ENCODE measurements around the gene NCOR1.

DNA sequence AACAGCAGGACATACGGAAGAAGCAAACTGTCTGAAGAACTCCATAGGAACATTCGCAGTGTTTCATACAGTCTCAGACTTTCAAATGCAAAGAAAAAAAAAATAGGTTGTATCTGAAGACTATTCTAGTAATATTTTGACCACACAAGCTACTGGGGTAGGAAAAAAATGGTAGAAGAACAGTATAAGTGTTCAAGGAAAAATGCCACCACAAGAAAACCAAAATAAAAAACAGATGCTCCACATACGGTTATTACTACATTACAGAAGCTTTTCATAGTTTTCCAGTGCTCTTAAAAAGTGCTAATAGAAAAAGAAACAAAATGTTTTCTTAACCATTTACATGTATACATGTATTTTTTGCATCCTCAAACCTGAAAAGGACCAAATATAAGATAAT lies 3.7 kb downstream of the NCOR1 start:
- TF ChIP-seq EP300 (IDR thresholded peaks at IDR 0.05), result no peak
- TF ChIP-seq, protein P1, sequence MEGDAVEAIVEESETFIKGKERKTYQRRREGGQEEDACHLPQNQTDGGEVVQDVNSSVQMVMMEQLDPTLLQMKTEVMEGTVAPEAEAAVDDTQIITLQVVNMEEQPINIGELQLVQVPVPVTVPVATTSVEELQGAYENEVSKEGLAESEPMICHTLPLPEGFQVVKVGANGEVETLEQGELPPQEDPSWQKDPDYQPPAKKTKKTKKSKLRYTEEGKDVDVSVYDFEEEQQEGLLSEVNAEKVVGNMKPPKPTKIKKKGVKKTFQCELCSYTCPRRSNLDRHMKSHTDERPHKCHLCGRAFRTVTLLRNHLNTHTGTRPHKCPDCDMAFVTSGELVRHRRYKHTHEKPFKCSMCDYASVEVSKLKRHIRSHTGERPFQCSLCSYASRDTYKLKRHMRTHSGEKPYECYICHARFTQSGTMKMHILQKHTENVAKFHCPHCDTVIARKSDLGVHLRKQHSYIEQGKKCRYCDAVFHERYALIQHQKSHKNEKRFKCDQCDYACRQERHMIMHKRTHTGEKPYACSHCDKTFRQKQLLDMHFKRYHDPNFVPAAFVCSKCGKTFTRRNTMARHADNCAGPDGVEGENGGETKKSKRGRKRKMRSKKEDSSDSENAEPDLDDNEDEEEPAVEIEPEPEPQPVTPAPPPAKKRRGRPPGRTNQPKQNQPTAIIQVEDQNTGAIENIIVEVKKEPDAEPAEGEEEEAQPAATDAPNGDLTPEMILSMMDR (IDR thresholded peaks at IDR 0.05), result no peak
- TF ChIP-seq POLR2A (IDR thresholded peaks at IDR 0.05), result no peak
- TF ChIP-seq POLR2AphosphoS5 (IDR thresholded peaks at IDR 0.05), result no peak
